BE2C (cell line): ENCODE measurements around the gene PLPPR3.
"Not testable (repeated sequence)": the region's sequence is repeated elsewhere in the genome, so short reads cannot be mapped to it uniquely, and the experiment has no call there.

Experiments used
- DNase-seq: peaks from one replicate; pipeline ENCODE4 v3.0.0-alpha.2; 2020
- H3K27me3 ChIP-seq: fragments of 250-450 bp; sonication (Bioruptor Pico); 2 replicates; pipeline ENCODE4 v1.5.1; 2020; ENCODE audit warnings: mild to moderate bottlenecking
- H3K36me3 ChIP-seq: fragments of 250-450 bp; sonication (Bioruptor Pico); 2 replicates; pipeline ENCODE4 v1.5.1; 2020; ENCODE audit warnings: mild to moderate bottlenecking
- H3K4me1 ChIP-seq: fragments of 250-450 bp; sonication (Bioruptor Pico); 2 replicates; pipeline ENCODE4 v1.5.1; 2020
- H3K4me3 ChIP-seq: 2 replicates; pipeline ENCODE4 v1.5.1; 2011; ENCODE audit warnings: low read depth, low read length
- H3K9me3 ChIP-seq: fragments of 250-450 bp; sonication (Bioruptor Pico); 2 replicates; pipeline ENCODE4 v1.5.1; 2020
- CTCF ChIP-seq: IDR thresholded peaks from 2 replicates; pipeline ENCODE4 v1.5.1; 2012; ENCODE audit warnings: mild to moderate bottlenecking, low read depth, low read length

The PLPPR3 gene

GRCh38 chr19:855142-855541 lies 33.4 kb upstream of the PLPPR3 start:
- Histone ChIP-seq H3K4me1 (no peaks in the 10 kb centered on the region), H3K36me3 (no peaks in the 10 kb centered on the region), H3K27me3 (peaks cover 50% of the 10 kb centered on the region), H3K9me3 (no peaks in the 10 kb centered on the region), H3K4me3 (no peak overlapping the region)
- TF ChIP-seq CTCF = no peak
- no peak for DNase-seq

GRCh38 chr19:854549-854948 lies 32.8 kb upstream of the PLPPR3 start:
- Histone ChIP-seq H3K4me3 (no peak overlapping the region), H3K9me3 (no peaks in the 10 kb centered on the region), H3K36me3 (no peaks in the 10 kb centered on the region), H3K27me3 (peaks cover 44% of the 10 kb centered on the region), H3K4me1 (no peaks in the 10 kb centered on the region)
- DNase-seq = no peak
- no peak for TF ChIP-seq CTCF

- not testable (repeated sequence) for DNase-seq, H3K4me3 ChIP-seq, H3K4me1 ChIP-seq, H3K9me3 ChIP-seq, H3K36me3 ChIP-seq
- H3K27me3 ChIP-seq = peaks cover 39% of the 10 kb centered on the region
These were observed 32.0 kb upstream of the PLPPR3 start for GRCh38 chr19:853614-854220.

GRCh38 chr19:853014-853585 lies 31.3 kb upstream of the PLPPR3 start:
- H3K4me1 ChIP-seq = no peaks in the 10 kb centered on the region
- H3K36me3 ChIP-seq = no peaks in the 10 kb centered on the region
- no peak for TF ChIP-seq CTCF
- peaks cover 38% of the 10 kb centered on the region for H3K27me3 ChIP-seq
- DNase-seq = no peak
- no peak overlapping the region for H3K4me3 ChIP-seq
- H3K9me3 ChIP-seq = no peaks in the 10 kb centered on the region

- TF ChIP-seq CTCF = no peak
- H3K27me3 ChIP-seq = peaks cover 45% of the 10 kb centered on the region
- no peaks in the 10 kb centered on the region for H3K36me3 ChIP-seq
- no peaks in the 10 kb centered on the region for H3K9me3 ChIP-seq
- H3K4me3 ChIP-seq = no peak within 1 kb of the TSS
- DNase-seq = no peak
- no peaks in the 10 kb centered on the region for H3K4me1 ChIP-seq
These were observed 30.6 kb upstream of the PLPPR3 start, which contains the start of gene ELANE for GRCh38 chr19:852136-853013. TSS of gene ELANE (plus strand) at chr19:852303. CDS start at chr19:852329, 26 bp downstream.

- DNase-seq = no peak
- no peak for TF ChIP-seq CTCF
- no peaks in the 10 kb centered on the region for H3K36me3 ChIP-seq
- peaks cover 58% of the 10 kb centered on the region for H3K27me3 ChIP-seq
- no peaks in the 10 kb centered on the region for H3K9me3 ChIP-seq
- H3K4me3 ChIP-seq = no peak overlapping the region
- no peaks in the 10 kb centered on the region for H3K4me1 ChIP-seq
These were observed 29.2 kb upstream of the PLPPR3 start for GRCh38 chr19:850979-851335.
